IMR-90 (cell line): ENCODE measurements around the gene DCHS2. TPM values are rescaled to one million over a fixed set of nuclear protein-coding genes. Genes with fewer than 3 reads are reported as not detected.
"Not testable (repeated sequence)": the region's sequence is repeated elsewhere in the genome, so short reads cannot be mapped to it uniquely, and the experiment has no call there.

Experiments used
- ATAC-seq: fragments of 200-7000 bp; cut with Tn5 transposase; 2 replicates; pipeline ENCODE4 v1.9.1; 2020; ENCODE audit warnings: low read depth, mild to moderate bottlenecking, moderate library complexity
- BruUV-seq: library from RNA; stranded (reverse); fragments of 400-500 nt; replicated peaks from 2 replicates; lab custom pipeline; 2021; lab: Mats Ljungman, UMichigan
- CTCF ChIA-PET: fragments of 300-600 bp; formaldehyde crosslinking; extraction: SDS; loops from one replicate; lab custom pipeline; 2021; ENCODE audit warnings: antibody characterized with exemption; lab: Yijun Ruan, JAX
- POLR2A ChIA-PET: fragments of 300-600 bp; sonication (Branson Sonifier 250); formaldehyde crosslinking; loops from one replicate; lab custom pipeline; 2022; ENCODE audit warnings: antibody characterized with exemption; ENCODE audit not compliant: unreplicated experiment; lab: Charles Lee
- DNase-seq: peaks from one replicate; pipeline ENCODE4 v3.0.0; 2013
- H2AFZ ChIP-seq: replicated peaks from 2 replicates; pipeline ENCODE3; 2013; ENCODE audit warnings: low read length, mild to moderate bottlenecking; ENCODE audit not compliant: poor library complexity
- H2AK5ac ChIP-seq: 2 replicates; pipeline ENCODE4 v1.6.1; 2013; ENCODE audit warnings: low read depth, low read length, inconsistent platforms
- H2AK9ac ChIP-seq: replicated peaks from 2 replicates; pipeline ENCODE3; 2013; ENCODE audit warnings: mild to moderate bottlenecking, low read depth, low read length, moderate library complexity; ENCODE audit not compliant: poor library complexity
- H2BK120ac ChIP-seq: 2 replicates; pipeline ENCODE4 v1.6.1; 2013; ENCODE audit warnings: low read depth, low read length, inconsistent platforms
- H2BK15ac ChIP-seq: 3 replicates; pipeline ENCODE4 v1.6.1; 2013; ENCODE audit warnings: low read depth, low read length, inconsistent platforms
- H2BK20ac ChIP-seq: 2 replicates; pipeline ENCODE4 v1.6.1; 2013; ENCODE audit warnings: low read depth, mild to moderate bottlenecking, inconsistent platforms, low read length, moderate library complexity
- H2BK5ac ChIP-seq: 2 replicates; pipeline ENCODE4 v1.6.1; 2013; ENCODE audit warnings: mild to moderate bottlenecking, low read depth, low read length, inconsistent platforms; ENCODE audit not compliant: poor library complexity, severe bottlenecking
- H3K14ac ChIP-seq: replicated peaks from 2 replicates; pipeline ENCODE4 v1.6.1; 2013; ENCODE audit warnings: low read depth, low read length, inconsistent platforms
- H3K18ac ChIP-seq: 2 replicates; pipeline ENCODE4 v1.6.1; 2013; ENCODE audit warnings: low read depth, low read length, control low read depth
- H3K23ac ChIP-seq: 2 replicates; pipeline ENCODE4 v1.6.1; 2013; ENCODE audit warnings: low read depth, low read length, inconsistent platforms
- H3K27ac ChIP-seq: 2 replicates; pipeline ENCODE4 v1.5.1; 2013; ENCODE audit warnings: mild to moderate bottlenecking, control low read depth, low read length; ENCODE audit not compliant: insufficient read depth
- H3K27me3 ChIP-seq: 2 replicates; pipeline ENCODE4 v1.6.1; 2013; ENCODE audit warnings: low read length; ENCODE audit not compliant: control insufficient read depth, insufficient read depth
- H3K36me3 ChIP-seq: 2 replicates; pipeline ENCODE4 v1.6.1; 2013; ENCODE audit warnings: low read length, mixed read lengths; ENCODE audit not compliant: control insufficient read depth, insufficient read depth
- H3K4ac ChIP-seq: 2 replicates; pipeline ENCODE4 v1.6.1; 2013; ENCODE audit warnings: low read depth, low read length, inconsistent platforms
- H3K4me1 ChIP-seq: 2 replicates; pipeline ENCODE4 v1.6.1; 2013; ENCODE audit warnings: low read length, mixed read lengths; ENCODE audit not compliant: control insufficient read depth, insufficient read depth
- H3K4me2 ChIP-seq: 2 replicates; pipeline ENCODE4 v1.6.1; 2013; ENCODE audit warnings: low read depth, mild to moderate bottlenecking, control low read depth, low read length, moderate library complexity
- H3K4me3 ChIP-seq: 2 replicates; pipeline ENCODE4 v1.5.1; 2013; ENCODE audit warnings: low read depth, mild to moderate bottlenecking, control low read depth, low read length, moderate library complexity; ENCODE audit not compliant: insufficient read depth
- H3K56ac ChIP-seq: 2 replicates; pipeline ENCODE4 v1.6.1; 2013; ENCODE audit warnings: low read length, inconsistent platforms; ENCODE audit not compliant: insufficient read depth; ENCODE audit errors: extremely low read depth
- H3K79me1 ChIP-seq, 2 experiments: 2 replicates each; pipeline ENCODE4 v1.6.1; 2013; ENCODE audit warnings: low read length in 2 of 2, inconsistent platforms in 1 of 2, low read depth in 1 of 2
- H3K9ac ChIP-seq: 2 replicates; pipeline ENCODE4 v1.6.1; 2013; ENCODE audit warnings: low read depth, low read length, control low read depth
- H3K9me1 ChIP-seq: 2 replicates; pipeline ENCODE4 v1.6.1; 2013; ENCODE audit warnings: low read length, inconsistent platforms; ENCODE audit not compliant: insufficient read depth
- H3K9me3 ChIP-seq: 2 replicates; pipeline ENCODE4 v1.6.1; 2013; ENCODE audit warnings: low read length; ENCODE audit not compliant: control insufficient read depth, insufficient read depth
- H4K20me1 ChIP-seq: 2 replicates; pipeline ENCODE4 v1.6.1; 2013; ENCODE audit warnings: low read length, inconsistent platforms; ENCODE audit not compliant: insufficient read depth
- H4K5ac ChIP-seq: 2 replicates; pipeline ENCODE4 v1.6.1; 2013; ENCODE audit warnings: mild to moderate bottlenecking, low read depth, low read length, control low read depth
- H4K8ac ChIP-seq, 2 experiments: 2 replicates each; pipeline ENCODE4 v1.6.1; 2013; ENCODE audit warnings: low read depth in 2 of 2, low read length in 2 of 2, control low read depth in 1 of 2, inconsistent platforms in 1 of 2
- H4K91ac ChIP-seq: 2 replicates; pipeline ENCODE4 v1.6.1; 2013; ENCODE audit warnings: low read depth, low read length, inconsistent platforms; ENCODE audit not compliant: insufficient read depth
- CEBPB ChIP-seq: IDR thresholded peaks from 2 replicates; pipeline ENCODE4 v1.6.1; 2012; ENCODE audit warnings: low read depth, low read length, improper control_type of control experiment
- WGBS, 2 experiments: methylation state at CpG; one replicate each; pipeline versions ENCODE4 v1.1.5 to v1.1.7; 2013; ENCODE audit warnings: missing lambda C conversion rate in 2 of 2; ENCODE audit not compliant: insufficient read length in 1 of 2; ENCODE audit errors: extremely low coverage in 2 of 2; 5-methylcytosine and 5-hydroxymethylcytosine counted together
- dilution Hi-C: fragments of 300-500 bp; cut with HindIII; formaldehyde crosslinking; loops from one replicate; pipeline ENCODE4 v1.14.3; 2018; ENCODE audit warnings: low sequenced_read_pairs; ENCODE audit not compliant: unreplicated experiment
- in situ Hi-C: fragments of 300-500 bp; cut with MboI; formaldehyde crosslinking; loops from 3 replicates; pipeline ENCODE4 v1.14.3; 2019; ENCODE audit warnings: low sequenced_read_pairs, inconsistent platforms, mixed read lengths
- intact Hi-C: fragments of 100-400 bp; cut with micrococcal nuclease; formaldehyde crosslinking; loops from 2 replicates; pipeline ENCODE4 v1.10.0; 2022
- polyA plus RNA-seq, 3 experiments: library from polyadenylated mRNA; depleted of rRNA; stranded (reverse); fragments of >200 nt; gene quantifications; 2 replicates each; pipeline ENCODE4 v1.2.3, GENCODE V29; 2012; ENCODE audit warnings: low replicate concordance in 1 of 3
- total RNA-seq: library from RNA; depleted of rRNA; stranded (reverse); fragments of >200 nt; gene quantifications from 2 replicates; pipeline ENCODE4 v1.2.3, GENCODE V29; 2012
- TF ChIP-seq, protein P1 (sequence below): fragments of 150-350 bp; IDR thresholded peaks from 2 replicates; pipeline ENCODE4 v1.6.1; 2017; ENCODE audit warnings: mild to moderate bottlenecking, antibody characterized with exemption, low read length, low read depth

Gene DCHS2
- total and polyA plus RNA-seq, 2 of the 4 experiments (the other 2 are of a cell fraction): not detected

DNA sequence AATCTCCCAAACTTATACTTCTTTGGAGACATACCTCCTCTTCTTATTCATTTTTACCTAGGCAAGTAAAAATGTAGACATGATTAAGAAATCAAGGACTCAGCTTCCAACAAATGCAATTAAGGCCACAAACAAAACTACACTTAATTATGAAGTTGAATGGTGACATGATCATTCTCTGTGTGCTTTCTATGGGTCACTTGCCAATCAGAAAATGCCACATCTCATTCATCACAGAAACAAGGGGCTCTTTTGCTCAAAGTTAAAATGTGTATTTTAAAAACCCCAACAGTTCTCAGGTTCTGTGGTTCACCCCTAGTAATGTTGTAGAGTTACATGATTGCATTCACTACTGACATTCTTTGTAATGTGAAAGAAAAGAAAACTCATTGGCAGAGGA is 273.5 kb downstream of the DCHS2 start:
- Histone ChIP-seq H2BK120ac (no peak overlapping the region), H3K9me1 (no peaks in the 10 kb centered on the region), H3K4me1 (no peaks in the 10 kb centered on the region), H2BK20ac (no peak overlapping the region), H2AFZ (no peak overlapping the region), H4K5ac (no peak overlapping the region), H2BK15ac (no peak overlapping the region), H2BK5ac (no peak overlapping the region), H3K79me1 (no peaks in the 10 kb centered on the region), H2AK5ac (no peak overlapping the region), H3K23ac (no peak overlapping the region), H3K9me3 (no peaks in the 10 kb centered on the region), H3K36me3 (no peaks in the 10 kb centered on the region), H3K27me3 (no peaks in the 10 kb centered on the region), H3K4me3 (no peak overlapping the region), H4K91ac (no peak overlapping the region), H3K14ac (no peak overlapping the region), H4K8ac (no peak overlapping the region), H3K9ac (no peak overlapping the region), H2AK9ac (no peak overlapping the region), H4K20me1 (no peaks in the 10 kb centered on the region), H3K18ac (no peak overlapping the region), H3K27ac (no peak overlapping the region), H3K4ac (no peak overlapping the region), H3K56ac (no peak overlapping the region), H3K4me2 (no peak overlapping the region)
- CTCF ChIA-PET: no interaction called here
- no TSS peak for BruUV-seq
- ATAC-seq: no peak
- in situ Hi-C loops: no loop called here
- no peak for DNase-seq
- dilution Hi-C loops: no loop called here
- POLR2A ChIA-PET: no interaction called here
- intact Hi-C loops: no loop called here
- TF ChIP-seq, protein P1, sequence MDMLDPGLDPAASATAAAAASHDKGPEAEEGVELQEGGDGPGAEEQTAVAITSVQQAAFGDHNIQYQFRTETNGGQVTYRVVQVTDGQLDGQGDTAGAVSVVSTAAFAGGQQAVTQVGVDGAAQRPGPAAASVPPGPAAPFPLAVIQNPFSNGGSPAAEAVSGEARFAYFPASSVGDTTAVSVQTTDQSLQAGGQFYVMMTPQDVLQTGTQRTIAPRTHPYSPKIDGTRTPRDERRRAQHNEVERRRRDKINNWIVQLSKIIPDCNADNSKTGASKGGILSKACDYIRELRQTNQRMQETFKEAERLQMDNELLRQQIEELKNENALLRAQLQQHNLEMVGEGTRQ: no peak
- TF ChIP-seq CEBPB: no peak

- no CpG with 5 or more reads among the region's 13 CpGs for WGBS, 2 experiments
- H3K27me3 ChIP-seq, H2BK5ac ChIP-seq, H3K79me1 ChIP-seq, DNase-seq, in situ Hi-C loops, H2AK9ac ChIP-seq, H3K14ac ChIP-seq, dilution Hi-C loops, H3K9ac ChIP-seq, H3K18ac ChIP-seq, H3K27ac ChIP-seq, H4K5ac ChIP-seq, intact Hi-C loops, H4K91ac ChIP-seq, H2BK15ac ChIP-seq, BruUV-seq, H3K36me3 ChIP-seq, CTCF ChIA-PET, H4K8ac ChIP-seq, H2BK20ac ChIP-seq, POLR2A ChIA-PET, H3K56ac ChIP-seq, H2BK120ac ChIP-seq, ATAC-seq, H3K4ac ChIP-seq, H2AK5ac ChIP-seq, H4K20me1 ChIP-seq, H3K4me3 ChIP-seq, H2AFZ ChIP-seq, H3K23ac ChIP-seq, H3K4me1 ChIP-seq, H3K9me3 ChIP-seq, H3K9me1 ChIP-seq, H3K4me2 ChIP-seq: not testable (repeated sequence)
Measured at GRCh38 chr4:154217384-154217783, 274.2 kb downstream of the DCHS2 start.
